Measurements from ENCODE around the gene TAF9B.
"Not testable (repeated sequence)": the region's sequence is repeated elsewhere in the genome, so short reads cannot be mapped to it uniquely, and the experiment has no call there.

TAF9B gene, protein sequence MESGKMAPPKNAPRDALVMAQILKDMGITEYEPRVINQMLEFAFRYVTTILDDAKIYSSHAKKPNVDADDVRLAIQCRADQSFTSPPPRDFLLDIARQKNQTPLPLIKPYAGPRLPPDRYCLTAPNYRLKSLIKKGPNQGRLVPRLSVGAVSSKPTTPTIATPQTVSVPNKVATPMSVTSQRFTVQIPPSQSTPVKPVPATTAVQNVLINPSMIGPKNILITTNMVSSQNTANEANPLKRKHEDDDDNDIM

DNA sequence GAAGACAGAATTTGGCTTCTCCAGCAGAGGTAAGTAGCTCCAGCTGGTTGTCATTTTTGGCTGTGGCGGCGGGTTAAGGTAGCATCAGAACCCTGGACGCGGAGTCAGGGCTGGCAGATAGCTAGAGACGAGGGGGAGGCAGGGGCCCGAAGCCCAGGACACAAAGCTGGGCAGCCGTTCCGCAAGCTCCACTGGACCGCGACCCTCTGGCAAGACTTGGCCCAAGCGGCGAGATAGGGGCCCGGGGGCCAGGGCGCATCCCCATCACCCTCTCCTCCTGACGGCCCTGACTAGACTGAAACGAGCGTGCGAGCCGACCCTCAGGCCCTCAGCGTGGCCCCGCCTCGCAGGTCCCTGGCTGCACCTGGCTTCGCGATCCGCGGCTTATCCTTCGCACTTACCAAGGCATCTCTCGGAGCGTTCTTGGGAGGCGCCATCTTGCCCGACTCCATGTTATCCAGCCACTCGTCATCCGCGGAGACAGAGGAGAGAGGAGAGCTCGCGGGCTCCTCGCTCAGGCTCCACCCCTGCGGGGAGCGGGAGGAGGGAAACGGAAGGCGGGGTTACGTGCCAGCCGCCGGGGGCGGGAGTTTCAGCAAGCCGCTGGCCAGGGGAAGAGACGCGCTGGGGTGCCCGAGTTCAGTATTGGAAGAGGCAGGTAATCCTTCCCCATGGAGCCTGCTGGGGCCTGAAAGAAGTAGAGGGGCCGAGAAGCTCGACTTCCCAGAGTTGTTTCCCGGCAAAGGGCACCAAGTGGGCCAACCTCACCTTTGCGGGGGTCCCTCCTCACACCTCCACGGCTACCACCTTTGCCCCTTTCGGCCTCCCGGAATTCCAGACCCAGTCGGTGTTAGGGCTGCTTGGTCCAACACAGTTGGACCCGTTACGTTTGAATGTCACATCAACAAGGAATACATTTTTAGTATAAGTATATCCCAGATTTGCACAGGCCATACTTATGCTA, at the start of gene TAF9B:
Gene TAF9B, minus strand, starts transcription at position 491 of the 964 bp plus-strand sequence. Its CDS starts 39 bp downstream, at position 452.
- H3K4me3 ChIP-seq (ENCODE audit: low read length), result peak within 1 kb of the TSS; percentile 81
- no peak for TF ChIP-seq ZNF274 (IDR thresholded peaks at IDR 0.05; ENCODE audit: low read depth, low read length)

DNA sequence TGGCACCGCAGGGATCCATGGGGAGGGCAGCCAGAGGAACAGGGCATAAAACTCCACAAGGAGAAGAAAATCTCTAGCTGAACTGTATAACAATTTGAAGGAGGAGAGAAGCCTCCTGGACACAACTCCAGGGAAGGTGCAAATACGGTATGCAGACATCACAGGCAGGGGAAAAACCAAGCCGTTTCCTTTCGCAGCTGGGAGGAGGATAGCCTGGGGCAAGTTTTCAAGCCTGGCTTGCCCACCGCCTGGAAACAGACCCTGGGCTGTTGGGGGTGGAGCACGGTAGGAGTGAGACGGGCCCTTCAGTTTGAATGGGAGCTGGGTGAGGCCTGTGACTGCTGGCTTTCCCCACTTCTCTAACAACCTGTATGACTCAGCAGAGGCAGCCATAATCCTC, 43.4 kb upstream of the TAF9B start:
- no peak overlapping the region for H3K4me3 ChIP-seq (ENCODE audit: low read length)
- no peak for TF ChIP-seq ZNF274 (IDR thresholded peaks at IDR 0.05; ENCODE audit: low read depth, low read length)

DNA sequence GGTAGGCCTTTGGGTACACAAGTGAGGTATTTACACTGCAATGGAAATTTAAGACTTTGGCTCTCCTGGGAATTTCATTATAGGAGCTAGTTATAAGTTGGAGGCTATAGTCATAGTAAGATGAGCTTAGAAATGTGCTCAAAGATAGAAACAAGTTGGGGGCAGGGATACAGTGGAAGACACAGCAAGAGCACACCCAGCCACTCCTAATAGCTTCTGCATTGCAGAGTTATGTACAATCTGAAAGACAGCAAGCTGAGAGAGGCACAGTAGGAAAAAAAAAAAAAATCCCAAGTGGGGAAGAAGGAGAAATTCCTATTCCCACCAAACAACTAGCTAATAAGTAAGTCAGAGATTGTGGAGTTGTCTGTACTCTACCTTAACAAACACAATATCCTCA, 41.9 kb upstream of the TAF9B start:
- TF ChIP-seq ZNF274 (IDR thresholded peaks at IDR 0.05; ENCODE audit: low read depth, low read length), result no peak
- H3K4me3 ChIP-seq (ENCODE audit: low read length), result no peak overlapping the region

DNA sequence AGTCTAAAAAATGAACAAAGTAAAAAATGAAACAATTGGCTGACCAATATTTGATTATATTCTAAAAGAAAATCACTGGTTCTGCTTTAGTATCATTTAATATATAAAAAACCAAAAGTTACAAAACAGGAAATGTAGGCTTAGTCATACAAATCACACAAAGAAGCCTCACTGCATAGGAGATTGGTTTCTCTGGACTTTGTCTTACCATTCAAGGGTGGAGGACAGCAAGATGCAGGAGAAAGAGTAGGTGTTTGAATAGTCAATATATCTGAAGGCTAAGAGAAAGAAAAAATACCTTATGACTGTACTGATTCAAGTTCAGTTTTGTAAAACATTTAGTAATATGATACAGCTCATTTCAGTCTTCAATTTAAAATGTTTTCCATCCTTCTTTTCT, 28.6 kb upstream of the TAF9B start:
- TF ChIP-seq ZNF274 (IDR thresholded peaks at IDR 0.05; ENCODE audit: low read depth, low read length), result no peak

DNA sequence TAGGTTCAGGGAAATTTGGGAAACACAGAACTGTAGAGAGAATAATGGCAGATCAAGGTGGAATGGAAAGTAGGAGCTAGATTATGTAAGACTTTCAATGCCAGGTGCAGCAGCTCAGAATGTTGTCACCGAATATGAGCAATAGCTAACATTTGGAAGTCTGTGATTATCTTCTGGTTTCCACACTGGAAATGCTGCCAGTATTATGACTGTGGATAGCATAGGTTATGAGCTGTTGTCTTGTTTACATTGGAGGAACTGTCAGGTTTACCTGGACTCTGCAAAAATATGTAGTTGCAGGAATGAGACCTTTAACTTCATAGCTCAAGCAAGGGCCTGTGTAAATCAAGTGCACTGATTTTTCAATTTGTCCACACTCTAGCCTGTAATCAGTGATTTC, 26.0 kb upstream of the TAF9B start:
- TF ChIP-seq ZNF274 (IDR thresholded peaks at IDR 0.05; ENCODE audit: low read depth, low read length), result no peak

More for the DNA sequence above, 28.6 kb upstream of the TAF9B start:
- no peak overlapping the region for H3K4me3 ChIP-seq (ENCODE audit: low read length)

DNA sequence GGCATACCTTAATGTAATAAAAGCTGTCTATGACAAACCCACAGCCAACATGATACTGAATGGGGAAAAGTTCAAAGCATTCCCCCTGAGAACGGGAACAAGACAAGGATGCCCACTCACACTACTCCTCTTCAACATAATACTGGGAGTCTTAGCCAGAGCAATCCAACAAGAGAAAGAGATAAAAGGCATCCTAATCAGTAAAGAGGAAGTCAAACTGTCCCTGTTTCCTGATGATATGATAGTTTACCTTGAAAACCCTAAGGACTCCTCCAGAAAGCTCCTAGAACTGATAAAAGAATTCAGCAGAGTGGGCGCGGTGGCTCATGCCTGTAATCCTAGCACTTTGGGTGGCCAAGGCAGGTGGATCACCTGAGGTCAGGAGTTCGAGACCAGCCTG, 23.7 kb upstream of the TAF9B start:
- not testable (repeated sequence) for H3K4me3 ChIP-seq (ENCODE audit: low read length)

More for the DNA sequence above, 26.0 kb upstream of the TAF9B start:
- no peak overlapping the region for H3K4me3 ChIP-seq (ENCODE audit: low read length)

DNA sequence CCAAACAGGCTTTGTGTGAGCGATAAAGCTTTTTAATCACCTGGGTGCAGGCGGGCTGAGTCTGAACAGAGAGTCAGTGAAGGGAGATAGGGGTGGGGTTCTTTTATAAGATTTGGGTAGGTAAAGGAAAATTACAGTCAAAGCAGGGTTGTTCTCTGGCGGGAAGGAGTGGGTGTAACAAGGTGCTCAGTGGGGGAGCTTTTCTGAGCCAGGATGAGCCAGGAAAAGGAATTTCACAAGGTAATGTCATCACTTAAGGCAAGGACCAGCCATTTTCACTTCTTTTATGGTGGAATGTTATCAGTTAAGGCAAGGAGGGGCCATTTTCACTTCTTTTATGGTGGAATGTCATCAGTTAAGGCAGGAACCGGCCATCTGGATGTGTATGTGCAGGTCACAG, 21.3 kb upstream of the TAF9B start:
- not testable (repeated sequence) for H3K4me3 ChIP-seq (ENCODE audit: low read length)

DNA sequence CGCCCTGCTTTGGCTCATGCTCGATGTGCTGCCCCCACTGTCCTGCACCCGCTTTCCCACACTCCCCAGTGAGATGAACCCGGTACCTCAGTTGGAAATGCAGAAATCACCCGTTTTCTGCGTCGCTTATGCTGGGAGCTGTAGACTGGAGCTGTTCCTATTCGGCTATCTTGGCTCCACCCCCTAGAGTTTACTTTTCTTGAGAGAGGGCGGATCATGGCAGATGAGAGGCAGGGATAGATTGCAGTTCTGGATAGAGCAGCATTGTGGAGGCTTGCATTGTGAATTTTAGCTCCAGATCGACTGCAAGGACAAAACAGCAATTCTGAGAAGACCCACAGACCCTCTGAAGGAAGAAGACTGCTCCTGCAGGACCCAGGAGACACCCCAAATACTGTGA, 18.4 kb upstream of the TAF9B start:
- not testable (repeated sequence) for H3K4me3 ChIP-seq (ENCODE audit: low read length)

DNA sequence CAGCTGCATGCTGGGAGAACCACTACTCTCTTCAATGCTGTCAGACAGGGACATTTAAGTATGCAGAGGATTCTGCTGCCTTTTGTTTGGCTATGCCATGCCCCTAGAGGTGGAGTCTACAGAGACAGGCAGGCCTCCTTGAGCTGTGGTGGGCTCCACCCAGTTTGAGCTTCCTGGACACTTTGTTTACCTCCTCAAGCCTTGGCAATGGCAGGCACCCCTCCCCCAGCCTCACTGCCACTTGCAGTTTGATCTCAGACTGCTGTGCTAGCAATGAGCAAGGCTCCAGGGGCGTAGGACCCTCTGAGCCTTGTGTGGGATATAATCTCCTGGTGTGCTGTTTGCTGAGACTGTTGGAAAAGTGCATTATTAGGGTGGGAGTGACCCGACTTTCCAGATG, 17.9 kb upstream of the TAF9B start:
- not testable (repeated sequence) for H3K4me3 ChIP-seq (ENCODE audit: low read length)

DNA sequence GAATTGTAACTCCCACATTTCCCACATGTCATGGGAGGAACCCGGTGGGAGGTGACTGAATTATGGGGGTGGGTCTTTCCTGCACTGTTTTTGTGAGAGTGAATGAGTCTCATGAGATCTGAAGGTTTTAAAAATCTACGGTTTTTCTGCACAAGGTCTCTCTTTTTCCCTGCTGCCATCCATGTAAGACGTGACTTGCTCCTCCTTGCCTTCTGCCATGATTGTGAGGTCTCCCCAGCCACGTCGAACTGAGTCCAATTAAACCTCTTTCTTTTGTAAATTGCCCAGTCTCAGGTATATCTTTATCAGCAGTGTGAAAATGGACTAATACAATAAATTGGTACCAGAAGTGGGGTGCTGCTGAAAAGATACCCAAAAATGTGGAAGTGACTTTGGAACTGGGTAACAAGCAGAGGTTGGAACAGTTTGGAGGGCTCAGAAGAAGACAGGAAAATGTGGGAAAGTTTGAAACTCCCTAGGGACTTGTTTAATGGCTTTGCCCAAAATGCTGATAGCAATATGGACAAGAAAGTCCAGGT, 7.6 kb upstream of the TAF9B start:
- H3K4me3 ChIP-seq (ENCODE audit: low read length), result not testable (repeated sequence)

DNA sequence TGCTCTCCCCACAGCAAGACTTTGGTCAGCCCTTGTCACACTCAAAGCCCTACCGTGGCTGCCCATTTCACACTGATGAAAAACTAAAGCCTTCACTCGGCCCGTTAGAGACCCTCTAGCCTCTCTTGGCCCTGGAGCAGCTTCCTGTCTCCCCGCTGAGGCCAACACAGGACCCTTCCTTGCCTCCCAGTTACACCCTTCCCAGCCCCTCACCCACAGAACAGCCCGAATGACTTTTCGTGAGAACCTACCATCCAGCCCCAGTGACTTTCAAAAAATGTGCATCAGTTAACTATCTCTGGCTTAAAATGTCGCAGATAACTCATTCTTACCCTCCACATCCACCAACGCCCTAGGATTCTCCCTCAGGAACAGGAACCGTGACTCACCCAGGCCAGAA, 756 bp upstream of the TAF9B start:
- no peak for TF ChIP-seq ZNF274 (IDR thresholded peaks at IDR 0.05; ENCODE audit: low read depth, low read length)
- no peak overlapping the region; the same call in 1 of the 2 replicates for H3K4me3 ChIP-seq (ENCODE audit: low read length)

DNA sequence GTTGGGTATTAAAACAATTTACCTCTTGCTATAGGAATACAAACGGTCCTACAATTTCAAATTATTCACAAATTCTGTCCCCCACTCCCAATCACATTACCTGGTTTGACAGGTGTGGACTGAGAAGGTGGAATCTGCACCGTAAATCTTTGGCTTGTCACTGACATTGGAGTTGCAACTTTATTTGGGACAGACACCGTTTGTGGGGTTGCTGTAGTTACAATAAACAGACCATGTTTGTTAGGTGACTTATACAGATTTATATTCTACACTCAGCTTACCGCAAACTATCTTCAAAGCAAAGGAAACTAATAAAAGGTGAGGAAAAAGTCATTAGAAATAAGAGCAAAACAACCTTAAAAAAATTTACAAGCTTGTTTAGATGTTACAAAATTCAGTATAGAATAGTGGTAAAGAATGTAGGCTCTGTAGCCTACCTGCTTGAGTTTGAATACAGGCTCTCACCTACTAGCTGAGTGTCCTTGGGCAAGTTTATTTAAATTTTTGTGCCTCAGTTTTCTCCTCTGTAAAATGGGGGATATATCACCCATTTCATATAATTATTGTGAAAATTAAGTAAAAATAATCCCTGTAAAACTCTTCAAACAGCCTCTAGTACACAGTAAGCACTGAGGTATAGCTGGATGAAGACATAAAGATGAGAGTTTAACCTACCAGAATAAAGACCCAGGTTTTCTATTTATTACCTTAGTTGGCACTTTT, 6.1 kb downstream of the TAF9B start:
- TF ChIP-seq ZNF274 (IDR thresholded peaks at IDR 0.05; ENCODE audit: low read depth, low read length), result no peak
- no peak overlapping the region for H3K4me3 ChIP-seq (ENCODE audit: low read length)

DNA sequence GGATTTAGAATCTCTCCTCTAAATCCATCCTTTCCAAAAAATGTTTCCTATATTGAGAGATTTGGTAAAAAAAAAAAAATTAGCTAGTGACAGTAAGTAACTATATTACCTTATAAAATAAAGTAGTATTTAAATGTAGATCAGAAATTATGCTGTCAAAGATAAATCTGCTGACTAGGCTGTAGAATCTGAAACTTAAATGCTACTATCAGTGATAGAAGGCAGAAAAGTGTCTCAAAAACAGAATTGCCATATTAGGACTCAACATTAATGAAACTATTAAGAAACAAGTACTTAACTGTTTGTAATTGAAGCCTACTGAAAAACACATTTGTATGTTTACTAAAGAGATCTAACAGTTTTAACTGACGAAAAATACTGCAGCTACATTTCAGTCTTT, 8.3 kb downstream of the TAF9B start:
- no peak for TF ChIP-seq ZNF274 (IDR thresholded peaks at IDR 0.05; ENCODE audit: low read depth, low read length)
- no peak overlapping the region for H3K4me3 ChIP-seq (ENCODE audit: low read length)

DNA sequence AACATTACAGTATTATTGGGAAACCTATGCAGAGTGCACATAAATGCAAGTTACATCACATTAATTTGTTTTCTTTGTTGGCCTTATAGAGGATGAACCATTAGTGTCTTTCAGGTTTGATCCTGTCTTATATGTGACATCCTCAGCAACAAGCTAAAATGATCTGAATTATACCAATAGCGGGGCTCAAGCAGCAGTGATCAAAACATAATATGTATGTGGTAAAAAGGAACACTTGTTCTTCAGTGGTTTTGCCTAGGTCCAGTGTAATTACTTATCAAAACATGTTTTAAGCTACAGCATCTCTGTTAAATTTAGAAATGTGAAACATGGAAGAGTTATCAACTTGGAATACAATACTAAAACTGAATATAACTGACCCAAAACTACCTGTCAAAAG, 9.1 kb downstream of the TAF9B start:
- H3K4me3 ChIP-seq (ENCODE audit: low read length), result no peak overlapping the region
- no peak for TF ChIP-seq ZNF274 (IDR thresholded peaks at IDR 0.05; ENCODE audit: low read depth, low read length)

DNA sequence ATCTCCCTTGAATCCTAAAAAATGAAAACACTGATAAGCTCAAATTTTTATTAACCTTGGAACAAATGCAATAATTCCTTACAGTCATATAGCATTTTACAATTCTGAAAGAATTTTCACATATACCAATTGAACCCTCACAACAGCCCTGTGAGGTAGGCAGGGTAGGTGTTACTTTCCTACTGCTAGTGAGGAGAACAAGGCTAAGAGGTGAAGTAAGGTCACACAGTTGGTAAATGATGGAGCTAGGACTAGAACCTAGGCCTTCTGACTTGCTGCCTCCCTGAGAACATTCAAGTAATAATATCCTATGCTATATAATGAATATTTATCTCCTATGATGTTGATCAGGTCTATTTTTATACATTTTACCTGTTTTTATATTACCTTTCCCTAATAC, 9.7 kb downstream of the TAF9B start:
- H3K4me3 ChIP-seq (ENCODE audit: low read length), result no peak overlapping the region
- no peak for TF ChIP-seq ZNF274 (IDR thresholded peaks at IDR 0.05; ENCODE audit: low read depth, low read length)

DNA sequence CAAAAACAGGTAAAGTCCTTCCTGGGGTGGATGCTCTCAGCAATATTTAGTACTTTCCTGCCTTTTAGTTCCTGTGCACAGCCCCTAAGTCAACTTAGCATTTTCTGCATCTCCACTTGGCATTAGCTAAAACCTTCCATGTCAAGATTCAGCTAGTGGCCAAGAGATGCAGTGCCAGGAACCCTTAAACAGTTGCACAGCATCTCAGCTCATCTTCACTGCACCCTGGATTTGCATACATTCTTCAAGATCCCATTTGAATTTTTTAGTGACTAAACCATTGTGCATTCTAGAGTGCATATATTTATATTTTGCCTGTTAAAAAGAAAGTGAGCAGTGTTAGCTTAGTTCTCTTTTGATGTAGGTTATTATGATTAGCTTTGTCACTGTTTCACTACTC, 13.7 kb downstream of the TAF9B start:
- H3K4me3 ChIP-seq (ENCODE audit: low read length), result not testable (repeated sequence)
